HG03575 (cell line): ENCODE results near the gene DENND2A.
"Not testable (repeated sequence)": the region's sequence is repeated elsewhere in the genome, so short reads cannot be mapped to it uniquely, and the experiment has no call there.

Source experiments
- ATAC-seq: cut with Tn5 transposase; IDR thresholded peaks from one replicate; pipeline ENCODE4 v1.9.1; 2021; ENCODE audit not compliant: unreplicated experiment, insufficient number of reproducible peaks, low FRiP score; ENCODE audit errors: extremely low read depth

DENND2A gene

GRCh38 chr7:140568021-140568813 lies 72.4 kb downstream of the DENND2A start:
- ATAC-seq: no peak

GRCh38 chr7:140566186-140566585 lies 74.4 kb downstream of the DENND2A start:
- ATAC-seq: not testable (repeated sequence)

- not testable (repeated sequence) for ATAC-seq
Measured at GRCh38 chr7:140565761-140566160, 74.9 kb downstream of the DENND2A start.

- ATAC-seq: no peak
Measured at GRCh38 chr7:140564643-140565042, 76.0 kb downstream of the DENND2A start.

- ATAC-seq: no peak
Measured at GRCh38 chr7:140562926-140563481, 77.6 kb downstream of the DENND2A start.

GRCh38 chr7:140559410-140559809 lies 81.2 kb downstream of the DENND2A start:
- ATAC-seq: no peak

GRCh38 chr7:140557809-140558518 lies 82.6 kb downstream of the DENND2A start:
- no peak for ATAC-seq

GRCh38 chr7:140557069-140557468 lies 83.5 kb downstream of the DENND2A start:
- no peak for ATAC-seq

GRCh38 chr7:140553236-140553635 lies 87.4 kb downstream of the DENND2A start:
- ATAC-seq: not testable (repeated sequence)

GRCh38 chr7:140552240-140552679 lies 88.4 kb downstream of the DENND2A start:
- ATAC-seq: no peak

GRCh38 chr7:140551355-140552239 lies 89.0 kb downstream of the DENND2A start:
- ATAC-seq: no peak

- ATAC-seq: no peak
Measured at GRCh38 chr7:140546947-140547346, 93.7 kb downstream of the DENND2A start.

- no peak for ATAC-seq
Measured at GRCh38 chr7:140544388-140544826, 96.2 kb downstream of the DENND2A start.

GRCh38 chr7:140542228-140542603 lies 98.4 kb downstream of the DENND2A start:
- ATAC-seq: no peak

GRCh38 chr7:140541513-140542227 lies 98.9 kb downstream of the DENND2A start:
- no peak for ATAC-seq

- ATAC-seq: no peak
Measured at GRCh38 chr7:140541176-140541512, 99.5 kb downstream of the DENND2A start.

GRCh38 chr7:140540136-140540777 lies 100.4 kb downstream of the DENND2A start:
- ATAC-seq: no peak

GRCh38 chr7:140539461-140539860 lies 101.2 kb downstream of the DENND2A start:
- ATAC-seq: no peak
